Measurements from ENCODE around the gene LCNL1.

DNA sequence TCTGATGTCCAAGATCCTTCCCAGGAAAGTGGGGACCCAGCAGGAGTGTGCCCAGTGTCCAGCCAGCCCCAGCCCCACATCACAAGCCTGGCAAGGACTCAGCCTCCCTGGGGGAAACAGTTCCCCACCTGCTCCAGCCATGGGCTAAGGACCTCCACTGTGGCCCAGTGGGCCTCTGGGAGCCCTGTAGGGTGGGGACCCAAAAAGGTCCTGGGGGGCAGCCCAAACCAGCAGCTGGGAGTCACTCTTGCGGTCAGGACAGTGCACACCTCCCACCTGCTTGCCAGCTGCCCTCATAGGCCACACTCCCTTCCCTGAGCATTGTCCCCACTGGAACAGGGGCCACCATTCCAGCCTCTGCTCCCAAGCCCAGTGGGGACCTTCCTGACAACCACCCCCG lies 43.6 kb downstream of the LCNL1 start:
- TF ChIP-seq, protein P1, sequence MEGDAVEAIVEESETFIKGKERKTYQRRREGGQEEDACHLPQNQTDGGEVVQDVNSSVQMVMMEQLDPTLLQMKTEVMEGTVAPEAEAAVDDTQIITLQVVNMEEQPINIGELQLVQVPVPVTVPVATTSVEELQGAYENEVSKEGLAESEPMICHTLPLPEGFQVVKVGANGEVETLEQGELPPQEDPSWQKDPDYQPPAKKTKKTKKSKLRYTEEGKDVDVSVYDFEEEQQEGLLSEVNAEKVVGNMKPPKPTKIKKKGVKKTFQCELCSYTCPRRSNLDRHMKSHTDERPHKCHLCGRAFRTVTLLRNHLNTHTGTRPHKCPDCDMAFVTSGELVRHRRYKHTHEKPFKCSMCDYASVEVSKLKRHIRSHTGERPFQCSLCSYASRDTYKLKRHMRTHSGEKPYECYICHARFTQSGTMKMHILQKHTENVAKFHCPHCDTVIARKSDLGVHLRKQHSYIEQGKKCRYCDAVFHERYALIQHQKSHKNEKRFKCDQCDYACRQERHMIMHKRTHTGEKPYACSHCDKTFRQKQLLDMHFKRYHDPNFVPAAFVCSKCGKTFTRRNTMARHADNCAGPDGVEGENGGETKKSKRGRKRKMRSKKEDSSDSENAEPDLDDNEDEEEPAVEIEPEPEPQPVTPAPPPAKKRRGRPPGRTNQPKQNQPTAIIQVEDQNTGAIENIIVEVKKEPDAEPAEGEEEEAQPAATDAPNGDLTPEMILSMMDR (IDR thresholded peaks at IDR 0.05): no peak
- TF ChIP-seq EZH2 (IDR thresholded peaks at IDR 0.05) (no peak), EZH2phosphoT487 (IDR thresholded peaks at IDR 0.05) (no peak)
